Gastrocnemius medialis (tissue), 4 donors: Measurements from ENCODE around the gene RPS5.

Source experiments
- POLR2A ChIP-seq, 2 donors: fragments of 450-650 bp; IDR thresholded peaks; one replicate each; pipeline ENCODE4 v1.6.1; 2017; ENCODE audit warnings: antibody characterized with exemption in 2 of 2, mild to moderate bottlenecking in 2 of 2, moderate library complexity in 2 of 2
- TF ChIP-seq, protein P1 (sequence below), 5 experiments: fragments of 450-650 bp in 3 of 5; fragments of 200-600 bp in 2 of 5; sonication (generic) in 2 of 5; IDR thresholded peaks in 4 of 5; conservative IDR thresholded peaks in 1 of 5; 1 replicate in 4 of 5; 2 replicates in 1 of 5; pipeline ENCODE4 v1.5.1; 2016 to 2019; ENCODE audit warnings: antibody characterized with exemption in 5 of 5, mild to moderate bottlenecking in 3 of 5, moderate library complexity in 3 of 5

DNA sequence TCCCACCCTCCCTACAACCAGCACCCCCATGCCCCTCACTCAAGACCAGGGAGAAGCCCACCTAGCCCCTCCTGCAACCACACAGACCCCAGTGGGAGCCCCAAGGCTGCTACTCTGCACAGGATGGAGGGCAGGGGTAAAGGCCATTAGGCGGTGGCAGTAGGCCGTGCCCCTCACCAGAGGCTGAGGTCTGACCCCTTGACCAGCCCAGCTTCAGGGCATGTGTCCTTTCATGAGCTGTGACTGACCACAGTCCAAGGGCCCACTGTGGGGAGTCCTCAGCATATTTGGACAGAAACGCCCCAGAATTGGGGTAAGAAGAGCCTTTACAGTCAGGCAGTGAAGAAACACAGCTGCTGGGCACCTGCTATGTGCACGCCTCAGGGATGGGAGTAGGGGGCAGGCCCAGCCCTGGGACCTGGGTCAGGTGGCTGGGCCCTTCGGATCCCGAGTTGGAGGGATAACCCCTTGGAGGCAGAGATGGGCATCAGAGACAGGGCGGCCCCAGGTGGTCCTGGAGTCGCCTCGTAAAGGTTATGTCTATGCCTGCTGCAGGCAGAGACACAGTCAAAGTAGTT lies 1.7 kb upstream of the RPS5 start:
- TF ChIP-seq, protein P1, sequence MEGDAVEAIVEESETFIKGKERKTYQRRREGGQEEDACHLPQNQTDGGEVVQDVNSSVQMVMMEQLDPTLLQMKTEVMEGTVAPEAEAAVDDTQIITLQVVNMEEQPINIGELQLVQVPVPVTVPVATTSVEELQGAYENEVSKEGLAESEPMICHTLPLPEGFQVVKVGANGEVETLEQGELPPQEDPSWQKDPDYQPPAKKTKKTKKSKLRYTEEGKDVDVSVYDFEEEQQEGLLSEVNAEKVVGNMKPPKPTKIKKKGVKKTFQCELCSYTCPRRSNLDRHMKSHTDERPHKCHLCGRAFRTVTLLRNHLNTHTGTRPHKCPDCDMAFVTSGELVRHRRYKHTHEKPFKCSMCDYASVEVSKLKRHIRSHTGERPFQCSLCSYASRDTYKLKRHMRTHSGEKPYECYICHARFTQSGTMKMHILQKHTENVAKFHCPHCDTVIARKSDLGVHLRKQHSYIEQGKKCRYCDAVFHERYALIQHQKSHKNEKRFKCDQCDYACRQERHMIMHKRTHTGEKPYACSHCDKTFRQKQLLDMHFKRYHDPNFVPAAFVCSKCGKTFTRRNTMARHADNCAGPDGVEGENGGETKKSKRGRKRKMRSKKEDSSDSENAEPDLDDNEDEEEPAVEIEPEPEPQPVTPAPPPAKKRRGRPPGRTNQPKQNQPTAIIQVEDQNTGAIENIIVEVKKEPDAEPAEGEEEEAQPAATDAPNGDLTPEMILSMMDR (IDR thresholded peaks at IDR 0.05 in 4 of 5, conservative IDR thresholded peaks at IDR 0.05 in 1 of 5), result no peak
- TF ChIP-seq POLR2A (IDR thresholded peaks at IDR 0.05), result no peak
